HepG2 (cell line): ENCODE results near the gene UNC13D. TPM values are rescaled to one million over a fixed set of nuclear protein-coding genes. Genes with fewer than 3 reads are reported as not detected.

Experiments
- CREBL2 ChIP-seq: sonication (generic); formaldehyde crosslinking; IDR thresholded peaks from 2 replicates; pipeline ENCODE4 v1.8.1; 2023; ENCODE audit warnings: missing genetic modification reagents, mild to moderate bottlenecking, borderline replicate concordance
- DNMT1 ChIP-seq: sonication (generic); formaldehyde crosslinking; IDR thresholded peaks from 2 replicates; pipeline ENCODE4 v1.5.1; 2020; ENCODE audit warnings: mild to moderate bottlenecking, missing genetic modification reagents
- ERF ChIP-seq: IDR thresholded peaks from 2 replicates; pipeline ENCODE4 v1.6.1; 2018; ENCODE audit warnings: missing biosample characterization, missing genetic modification reagents
- GTF3A ChIP-seq: sonication (generic); formaldehyde crosslinking; conservative IDR thresholded peaks from 2 replicates; pipeline ENCODE4 v1.4.0; 2020; ENCODE audit warnings: mild to moderate bottlenecking, missing genetic modification reagents
- MIER3 ChIP-seq: IDR thresholded peaks from 2 replicates; pipeline ENCODE4 v1.6.1; 2016; ENCODE audit warnings: missing compliant biosample characterization, borderline replicate concordance
- MTERF4 ChIP-seq: sonication (generic); formaldehyde crosslinking; IDR thresholded peaks from 2 replicates; pipeline ENCODE4 v1.8.0; 2023; ENCODE audit warnings: mild to moderate bottlenecking, missing genetic modification reagents
- MYPOP ChIP-seq: sonication (generic); formaldehyde crosslinking; IDR thresholded peaks from 2 replicates; pipeline ENCODE4 v1.8.1; 2023; ENCODE audit warnings: mild to moderate bottlenecking, moderate library complexity, missing genetic modification reagents
- NR2C2 ChIP-seq: sonication (generic); formaldehyde crosslinking; IDR thresholded peaks from 2 replicates; pipeline ENCODE4 v1.4.0; 2020; ENCODE audit warnings: missing genetic modification reagents, mild to moderate bottlenecking, moderate library complexity, borderline replicate concordance
- POGK ChIP-seq: sonication (generic); formaldehyde crosslinking; conservative IDR thresholded peaks from 2 replicates; pipeline ENCODE4 v1.8.0; 2022; ENCODE audit warnings: mild to moderate bottlenecking, moderate library complexity, missing genetic modification reagents
- PRMT3 ChIP-seq: sonication (generic); formaldehyde crosslinking; IDR thresholded peaks from 2 replicates; pipeline ENCODE4 v1.8.1; 2022; ENCODE audit warnings: low read depth, mild to moderate bottlenecking, moderate library complexity, missing genetic modification reagents, borderline replicate concordance
- SPEN ChIP-seq: sonication (generic); formaldehyde crosslinking; IDR thresholded peaks from 2 replicates; pipeline ENCODE4 v1.5.1; 2020; ENCODE audit warnings: low read depth, mild to moderate bottlenecking, missing genetic modification reagents
- SSRP1 ChIP-seq: IDR thresholded peaks from 2 replicates; pipeline ENCODE4 v1.6.1; 2016; ENCODE audit warnings: control low read depth
- ZBTB38 ChIP-seq: sonication (generic); formaldehyde crosslinking; IDR thresholded peaks from 2 replicates; pipeline ENCODE4 v1.5.1; 2020; ENCODE audit warnings: mild to moderate bottlenecking, missing genetic modification reagents
- ZBTB49 ChIP-seq: sonication (generic); formaldehyde crosslinking; IDR thresholded peaks from 2 replicates; pipeline ENCODE4 v1.4.0; 2020; ENCODE audit warnings: missing genetic modification reagents, borderline replicate concordance
- ZNF292 ChIP-seq: sonication (generic); formaldehyde crosslinking; IDR thresholded peaks from 2 replicates; pipeline ENCODE4 v1.8.1; 2022; ENCODE audit warnings: mild to moderate bottlenecking, low read depth, missing genetic modification reagents, borderline replicate concordance
- ZNF629 ChIP-seq: sonication (generic); formaldehyde crosslinking; conservative IDR thresholded peaks from 2 replicates; pipeline ENCODE4 v1.5.0; 2020; ENCODE audit warnings: missing genetic modification reagents
- ZNF850 ChIP-seq: sonication (generic); formaldehyde crosslinking; conservative IDR thresholded peaks from 2 replicates; pipeline ENCODE4 v1.9.0; 2021; ENCODE audit warnings: mild to moderate bottlenecking, missing genetic modification reagents
- ZNF879 ChIP-seq: sonication (generic); formaldehyde crosslinking; IDR thresholded peaks from 2 replicates; pipeline ENCODE4 v1.8.1; 2023; ENCODE audit warnings: missing genetic modification reagents
- polyA plus RNA-seq, 8 experiments: library from polyadenylated mRNA; depleted of rRNA in 3 of 8; stranded (reverse) in 7 of 8; unstranded in 1 of 8; fragments of >200 nt; fragmentation: Illumina TruSeq in 4 of 8; extraction: Trizol in 4 of 8; gene quantifications; 2 replicates each; pipeline versions ENCODE4 v1.2.1 to v1.2.3, GENCODE V29; 2011 to 2016; ENCODE audit warnings: low read depth in 4 of 8, missing spikeins in 1 of 8, mixed read lengths in 1 of 8; ENCODE audit not compliant: insufficient read depth in 1 of 8
- total RNA-seq, 5 experiments: library from RNA; depleted of rRNA; stranded (reverse); fragments of >200 nt; fragmentation: Illumina TruSeq; extraction: Trizol; gene quantifications; 2 replicates each; pipeline ENCODE4 v1.2.3, GENCODE V29; 2016; ENCODE audit warnings: low read depth in 1 of 5
- TF ChIP-seq, protein P1 (sequence below): sonication (generic); formaldehyde crosslinking; conservative IDR thresholded peaks from 2 replicates; pipeline ENCODE4 v1.4.0; 2020; ENCODE audit warnings: missing genetic modification reagents

UNC13D gene
- total and polyA plus RNA-seq, 2 of the 13 experiments (the other 11 are each of a cell fraction or from before 2014, with no cell fraction given): 29.7 to 42.7 TPM

DNA sequence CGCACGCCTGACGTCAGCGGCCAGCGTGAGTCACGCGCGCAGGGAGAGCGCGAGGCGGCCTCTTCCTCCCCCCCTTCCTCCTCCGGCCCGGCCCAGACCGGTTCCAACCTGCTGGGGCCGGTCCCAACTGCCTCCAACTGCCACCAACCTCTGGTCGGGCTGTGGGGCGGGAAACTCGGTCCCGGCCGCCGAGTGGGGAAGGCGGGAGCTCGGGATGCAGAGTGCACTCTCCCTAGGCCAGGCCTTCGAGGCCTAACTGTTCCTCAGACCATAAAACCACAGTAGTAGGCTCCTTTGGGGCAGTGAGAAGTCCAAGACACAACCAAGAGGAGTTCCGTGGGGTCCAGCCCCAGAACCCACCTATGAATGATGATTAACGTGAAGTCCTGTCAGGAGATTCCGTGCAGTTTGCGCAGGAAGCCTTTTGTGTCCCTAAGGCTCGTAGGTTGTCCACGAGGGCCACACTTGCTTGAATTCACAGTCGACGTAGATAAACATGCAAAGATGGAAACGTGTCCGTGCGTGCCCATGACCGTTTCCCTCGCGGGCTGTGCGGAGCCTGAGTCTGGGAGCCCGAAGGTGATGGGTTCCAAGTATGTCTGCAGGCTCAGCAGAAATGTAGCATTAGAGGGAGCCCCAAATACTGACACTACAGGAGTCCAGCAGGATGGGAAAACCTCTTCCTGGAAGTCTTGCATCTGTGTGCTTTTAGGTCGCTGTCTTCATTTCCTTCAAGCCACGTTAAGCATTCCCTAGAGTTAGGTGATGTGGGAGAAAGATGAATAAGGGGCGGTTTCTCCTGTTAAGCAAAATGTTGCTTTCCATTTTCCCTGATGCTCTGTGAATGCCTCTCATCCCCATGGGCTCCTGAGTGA, 59.0 kb downstream of the UNC13D start (continued):
- no peak for TF ChIP-seq ZBTB49 (CRISPR knock-in tag)
- TF ChIP-seq POGK: peak; percentile 86
- no peak for TF ChIP-seq ZNF879
- TF ChIP-seq MYPOP (CRISPR knock-in tag): peak; percentile 57; the same call in 1 of the 2 replicates
- TF ChIP-seq ZNF292 (CRISPR knock-in tag): no peak
- peak; percentile 77; the same call in 1 of the 2 replicates for TF ChIP-seq ZBTB38 (CRISPR knock-in tag)
- TF ChIP-seq MIER3 (CRISPR knock-in tag): peak; percentile 24; the same call in 1 of the 2 replicates
- no peak for TF ChIP-seq ZNF850 (CRISPR knock-in tag)
- peak; percentile 84; the same call in 1 of the 2 replicates for TF ChIP-seq SPEN (CRISPR knock-in tag)
- no peak for TF ChIP-seq ZNF629 (CRISPR knock-in tag)
- TF ChIP-seq ERF: no peak
- TF ChIP-seq GTF3A (CRISPR knock-in tag): no peak; the same call in 1 of the 2 replicates
- TF ChIP-seq SSRP1 (CRISPR knock-in tag): no peak
- no peak; the same call in 1 of the 2 replicates for TF ChIP-seq NR2C2
- TF ChIP-seq PRMT3 (CRISPR knock-in tag): no peak
- 0 out of 2 replicates have a peak, but pooled peaks have one; percentile 3 for TF ChIP-seq DNMT1
- TF ChIP-seq MTERF4 (CRISPR knock-in tag): 0 out of 2 replicates have a peak, but pooled peaks have one; percentile 22
- TF ChIP-seq CREBL2 (CRISPR knock-in tag): peak; percentile 83; the same call in 1 of the 2 replicates
- TF ChIP-seq, protein P1, sequence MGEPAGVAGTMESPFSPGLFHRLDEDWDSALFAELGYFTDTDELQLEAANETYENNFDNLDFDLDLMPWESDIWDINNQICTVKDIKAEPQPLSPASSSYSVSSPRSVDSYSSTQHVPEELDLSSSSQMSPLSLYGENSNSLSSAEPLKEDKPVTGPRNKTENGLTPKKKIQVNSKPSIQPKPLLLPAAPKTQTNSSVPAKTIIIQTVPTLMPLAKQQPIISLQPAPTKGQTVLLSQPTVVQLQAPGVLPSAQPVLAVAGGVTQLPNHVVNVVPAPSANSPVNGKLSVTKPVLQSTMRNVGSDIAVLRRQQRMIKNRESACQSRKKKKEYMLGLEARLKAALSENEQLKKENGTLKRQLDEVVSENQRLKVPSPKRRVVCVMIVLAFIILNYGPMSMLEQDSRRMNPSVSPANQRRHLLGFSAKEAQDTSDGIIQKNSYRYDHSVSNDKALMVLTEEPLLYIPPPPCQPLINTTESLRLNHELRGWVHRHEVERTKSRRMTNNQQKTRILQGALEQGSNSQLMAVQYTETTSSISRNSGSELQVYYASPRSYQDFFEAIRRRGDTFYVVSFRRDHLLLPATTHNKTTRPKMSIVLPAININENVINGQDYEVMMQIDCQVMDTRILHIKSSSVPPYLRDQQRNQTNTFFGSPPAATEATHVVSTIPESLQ (CRISPR knock-in tag): 0 out of 2 replicates have a peak, but pooled peaks have one; percentile 44
